ENCODE measurements around the gene KHDC1L.

The KHDC1L gene

DNA sequence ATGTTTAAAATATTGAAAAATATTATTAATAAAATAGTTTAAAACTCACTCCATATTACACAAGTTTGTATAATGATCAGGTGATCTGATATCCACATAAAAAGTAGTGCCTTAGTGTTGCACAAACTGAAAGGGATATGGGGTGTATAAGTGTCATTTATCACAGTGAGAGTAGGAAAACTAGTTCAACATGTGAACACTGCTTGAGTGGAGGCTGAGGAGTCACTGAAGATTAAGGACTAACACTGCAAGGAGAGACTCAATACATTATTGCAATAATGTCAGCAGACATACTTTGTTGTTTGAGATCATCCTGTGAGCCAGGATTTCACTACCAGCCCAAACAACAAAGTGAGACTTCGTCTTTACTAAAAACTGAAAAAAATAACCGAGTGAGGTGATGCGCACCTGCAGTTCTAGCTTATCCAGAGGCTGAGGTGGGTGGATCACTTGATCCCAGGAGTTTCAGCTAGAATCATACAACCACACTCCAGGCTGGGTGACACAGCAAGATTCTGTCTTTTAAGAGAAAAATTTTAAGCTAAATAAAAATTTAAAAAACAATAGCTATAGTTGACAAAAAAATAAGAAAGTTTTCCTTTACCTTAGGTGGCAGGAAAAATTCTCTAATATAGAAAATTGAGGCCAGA is 2.4 kb upstream of the KHDC1L start:
- TF ChIP-seq, protein P1, sequence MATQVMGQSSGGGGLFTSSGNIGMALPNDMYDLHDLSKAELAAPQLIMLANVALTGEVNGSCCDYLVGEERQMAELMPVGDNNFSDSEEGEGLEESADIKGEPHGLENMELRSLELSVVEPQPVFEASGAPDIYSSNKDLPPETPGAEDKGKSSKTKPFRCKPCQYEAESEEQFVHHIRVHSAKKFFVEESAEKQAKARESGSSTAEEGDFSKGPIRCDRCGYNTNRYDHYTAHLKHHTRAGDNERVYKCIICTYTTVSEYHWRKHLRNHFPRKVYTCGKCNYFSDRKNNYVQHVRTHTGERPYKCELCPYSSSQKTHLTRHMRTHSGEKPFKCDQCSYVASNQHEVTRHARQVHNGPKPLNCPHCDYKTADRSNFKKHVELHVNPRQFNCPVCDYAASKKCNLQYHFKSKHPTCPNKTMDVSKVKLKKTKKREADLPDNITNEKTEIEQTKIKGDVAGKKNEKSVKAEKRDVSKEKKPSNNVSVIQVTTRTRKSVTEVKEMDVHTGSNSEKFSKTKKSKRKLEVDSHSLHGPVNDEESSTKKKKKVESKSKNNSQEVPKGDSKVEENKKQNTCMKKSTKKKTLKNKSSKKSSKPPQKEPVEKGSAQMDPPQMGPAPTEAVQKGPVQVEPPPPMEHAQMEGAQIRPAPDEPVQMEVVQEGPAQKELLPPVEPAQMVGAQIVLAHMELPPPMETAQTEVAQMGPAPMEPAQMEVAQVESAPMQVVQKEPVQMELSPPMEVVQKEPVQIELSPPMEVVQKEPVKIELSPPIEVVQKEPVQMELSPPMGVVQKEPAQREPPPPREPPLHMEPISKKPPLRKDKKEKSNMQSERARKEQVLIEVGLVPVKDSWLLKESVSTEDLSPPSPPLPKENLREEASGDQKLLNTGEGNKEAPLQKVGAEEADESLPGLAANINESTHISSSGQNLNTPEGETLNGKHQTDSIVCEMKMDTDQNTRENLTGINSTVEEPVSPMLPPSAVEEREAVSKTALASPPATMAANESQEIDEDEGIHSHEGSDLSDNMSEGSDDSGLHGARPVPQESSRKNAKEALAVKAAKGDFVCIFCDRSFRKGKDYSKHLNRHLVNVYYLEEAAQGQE (IDR thresholded peaks at IDR 0.05; ENCODE audit: insufficient read depth in 1 of 2, low read depth in 2 of 2, low read length in 2 of 2): no peak
- TF ChIP-seq FOXP2 (optimal IDR thresholded peaks at IDR 0.05; ENCODE audit: borderline replicate concordance, extremely low read depth, extremely low read length, insufficient read depth) (no peak), SIN3A (IDR thresholded peaks at IDR 0.05; ENCODE audit: borderline replicate concordance, insufficient read depth, low read length) (no peak), POLR2AphosphoS5 (IDR thresholded peaks at IDR 0.05; ENCODE audit: low read depth, low read length) (no peak), TAF1 (IDR thresholded peaks at IDR 0.05; ENCODE audit: borderline replicate concordance, insufficient read depth, low read length) (no peak)

DNA sequence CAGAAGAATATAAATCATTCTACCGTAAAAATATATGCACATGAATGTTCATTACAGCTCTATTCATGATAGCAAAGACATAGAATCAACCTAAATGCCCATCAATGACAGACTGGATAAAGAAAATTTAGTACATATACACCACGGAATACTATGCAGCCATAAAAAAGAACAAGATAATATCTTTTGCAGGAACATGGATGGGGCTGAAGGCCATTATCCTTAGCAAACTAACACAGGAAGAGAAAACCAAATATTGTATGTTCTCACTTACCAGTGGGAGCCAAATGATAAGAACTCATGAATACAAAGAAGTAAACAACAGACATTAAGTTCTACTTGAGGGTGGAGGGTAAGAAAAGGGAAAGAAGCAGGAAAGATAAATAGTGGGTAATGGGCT is 8.4 kb downstream of the KHDC1L start:
- TF ChIP-seq SIN3A (IDR thresholded peaks at IDR 0.05; ENCODE audit: borderline replicate concordance, insufficient read depth, low read length) (no peak), POLR2AphosphoS5 (IDR thresholded peaks at IDR 0.05; ENCODE audit: low read depth, low read length) (no peak)
- TF ChIP-seq, protein P1 (IDR thresholded peaks at IDR 0.05; ENCODE audit: insufficient read depth in 1 of 2, low read depth in 2 of 2, low read length in 2 of 2): no peak

DNA sequence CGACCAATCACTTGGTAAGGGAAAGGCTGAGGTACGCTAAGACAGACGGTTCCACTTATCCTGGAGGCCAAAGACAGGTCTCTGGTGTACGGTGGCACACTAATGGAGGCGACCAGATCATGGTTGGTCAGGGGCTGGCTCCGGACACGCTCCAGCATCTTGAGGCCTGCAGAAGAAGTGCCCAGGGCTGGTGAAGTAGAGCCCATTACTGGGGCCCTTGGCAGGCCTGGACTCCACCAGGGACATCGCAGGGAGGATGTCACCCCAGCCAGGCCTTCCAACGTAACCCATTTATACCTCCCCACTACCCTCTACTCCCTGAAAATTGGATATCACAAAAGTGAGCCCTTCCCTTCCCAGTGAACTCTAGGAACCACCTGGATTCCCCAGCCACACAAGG is 16.2 kb downstream of the KHDC1L start:
- TF ChIP-seq TAF1 (IDR thresholded peaks at IDR 0.05; ENCODE audit: borderline replicate concordance, insufficient read depth, low read length): no peak

DNA sequence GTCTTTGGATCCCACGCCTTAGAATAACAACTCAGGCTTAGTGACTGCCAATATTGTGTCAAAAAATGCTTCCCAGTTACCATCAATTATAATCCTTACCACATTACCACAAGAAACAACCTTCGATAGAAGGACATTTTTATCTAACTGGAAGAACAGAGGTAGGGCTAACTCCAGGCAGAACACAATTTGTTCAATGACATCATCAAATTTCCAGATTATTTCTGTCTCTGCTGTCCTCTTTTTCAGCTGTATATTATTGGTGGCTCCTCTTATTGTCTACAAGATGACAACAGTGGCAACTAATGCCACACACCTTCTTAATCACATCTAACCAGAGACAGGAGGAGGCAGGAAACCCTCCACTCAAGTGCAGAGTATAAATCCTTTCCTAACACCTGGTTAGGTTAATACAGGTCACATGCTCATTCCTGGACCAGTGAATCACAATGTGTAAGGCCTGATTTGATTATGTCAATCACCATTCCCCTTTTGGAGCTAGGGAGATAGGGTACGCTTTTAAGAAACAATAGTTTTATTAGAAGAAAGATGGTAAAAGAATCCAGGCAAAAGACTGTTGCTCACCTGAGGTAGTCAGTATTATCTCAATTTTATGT is 18.0 kb downstream of the KHDC1L start:
- TF ChIP-seq TAF1 (IDR thresholded peaks at IDR 0.05; ENCODE audit: borderline replicate concordance, insufficient read depth, low read length) (no peak), SIN3A (IDR thresholded peaks at IDR 0.05; ENCODE audit: borderline replicate concordance, insufficient read depth, low read length) (no peak), POLR2AphosphoS5 (IDR thresholded peaks at IDR 0.05; ENCODE audit: low read depth, low read length) (no peak), FOXP2 (optimal IDR thresholded peaks at IDR 0.05; ENCODE audit: borderline replicate concordance, extremely low read depth, extremely low read length, insufficient read depth) (no peak)
- TF ChIP-seq, protein P1 (IDR thresholded peaks at IDR 0.05; ENCODE audit: insufficient read depth in 1 of 2, low read depth in 2 of 2, low read length in 2 of 2): no peak

DNA sequence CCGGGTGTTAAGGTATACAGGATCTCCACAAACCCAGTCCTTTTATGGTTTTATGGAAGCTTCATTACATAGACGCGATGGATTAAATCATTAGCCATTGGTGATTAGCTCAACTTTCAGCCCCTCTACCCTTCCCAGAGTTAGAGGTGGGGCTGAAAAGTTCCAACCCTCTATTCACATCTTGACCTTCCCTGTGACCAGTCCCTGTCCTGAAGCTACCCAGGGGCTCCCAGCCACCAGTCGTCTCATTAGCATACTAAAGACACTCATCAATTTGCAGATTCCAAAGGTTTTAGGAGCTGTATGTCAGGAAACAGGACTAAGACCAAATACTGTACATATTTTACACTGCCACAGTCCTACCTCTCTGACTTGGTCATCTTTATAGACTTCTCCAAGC is 21.0 kb downstream of the KHDC1L start:
- no peak for TF ChIP-seq POLR2AphosphoS5 (IDR thresholded peaks at IDR 0.05; ENCODE audit: low read depth, low read length)
- TF ChIP-seq SIN3A (IDR thresholded peaks at IDR 0.05; ENCODE audit: borderline replicate concordance, insufficient read depth, low read length): no peak
- no peak for TF ChIP-seq FOXP2 (optimal IDR thresholded peaks at IDR 0.05; ENCODE audit: borderline replicate concordance, extremely low read depth, extremely low read length, insufficient read depth)
- TF ChIP-seq TAF1 (IDR thresholded peaks at IDR 0.05; ENCODE audit: borderline replicate concordance, insufficient read depth, low read length): no peak
- TF ChIP-seq, protein P1 (IDR thresholded peaks at IDR 0.05; ENCODE audit: insufficient read depth in 1 of 2, low read depth in 2 of 2, low read length in 2 of 2): no peak
